Skin of body (tissue), 2 donors: ENCODE measurements around the gene CASKIN2. TPM values are rescaled to one million over a fixed set of nuclear protein-coding genes. Genes with fewer than 3 reads are reported as not detected.
A peak's percentile ranks its signal among the peaks of the same experiment; 100 is the strongest.
"Not testable (repeated sequence)": the region's sequence is repeated elsewhere in the genome, so short reads cannot be mapped to it uniquely, and the experiment has no call there.

Experiments used
- DNase-seq: peaks from one replicate; lab custom pipeline; 2025; lab: John Stamatoyannopoulos, UW
- total RNA-seq: library from RNA; depleted of rRNA; stranded (reverse); fragments of >200 nt; gene quantifications from one replicate; pipeline ENCODE4 v1.2.3, GENCODE V29; 2014

The CASKIN2 gene
- total RNA-seq, 1 donor from 2014 or later, result 7.1 TPM

GRCh38 chr17:75473246-75473645, 42.1 kb downstream of the CASKIN2 start:
- DNase-seq, result no peak

DNA sequence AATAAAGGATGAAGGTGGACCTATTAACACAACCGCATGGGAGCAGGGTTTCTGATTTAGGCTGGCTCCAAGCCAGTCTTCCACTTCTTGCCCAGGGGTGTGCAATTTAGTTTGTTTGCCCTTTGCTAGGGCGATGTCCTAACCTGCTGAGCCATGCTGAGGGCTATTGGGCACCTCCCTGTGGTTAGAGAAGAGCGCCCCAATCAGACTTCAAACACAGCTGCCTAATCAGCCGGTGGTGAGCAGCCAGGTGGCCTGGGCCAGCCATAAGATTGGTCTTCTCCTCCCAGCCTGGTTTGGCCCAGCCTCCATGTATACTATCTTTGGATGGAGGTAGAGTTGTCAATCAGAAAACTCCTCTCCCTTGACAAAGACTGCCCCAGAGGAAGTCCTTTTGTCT, 43.2 kb downstream of the CASKIN2 start:
- no peak for DNase-seq

DNA sequence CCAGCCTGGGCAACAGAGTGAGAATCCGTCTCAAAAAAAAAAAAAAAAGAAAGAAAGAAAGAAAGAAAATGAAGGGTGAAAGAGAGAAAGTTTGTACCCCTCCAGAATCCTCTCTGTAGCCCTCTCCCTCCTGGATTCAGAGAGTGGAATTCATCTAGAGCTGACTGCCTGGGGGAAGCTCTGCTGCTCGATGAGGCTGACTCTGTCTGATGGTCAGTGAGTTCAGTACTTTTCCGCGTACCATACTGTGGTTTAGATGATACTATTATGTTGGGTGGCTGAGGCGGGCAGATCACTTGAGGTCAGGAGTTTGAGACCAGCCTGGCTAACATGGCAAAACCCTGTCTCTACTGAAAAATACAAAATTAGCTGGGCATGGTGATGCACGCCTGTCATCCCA, 44.1 kb downstream of the CASKIN2 start:
- DNase-seq, result no peak

GRCh38 chr17:75468779-75469373, 46.5 kb downstream of the CASKIN2 start:
- no peak for DNase-seq

DNA sequence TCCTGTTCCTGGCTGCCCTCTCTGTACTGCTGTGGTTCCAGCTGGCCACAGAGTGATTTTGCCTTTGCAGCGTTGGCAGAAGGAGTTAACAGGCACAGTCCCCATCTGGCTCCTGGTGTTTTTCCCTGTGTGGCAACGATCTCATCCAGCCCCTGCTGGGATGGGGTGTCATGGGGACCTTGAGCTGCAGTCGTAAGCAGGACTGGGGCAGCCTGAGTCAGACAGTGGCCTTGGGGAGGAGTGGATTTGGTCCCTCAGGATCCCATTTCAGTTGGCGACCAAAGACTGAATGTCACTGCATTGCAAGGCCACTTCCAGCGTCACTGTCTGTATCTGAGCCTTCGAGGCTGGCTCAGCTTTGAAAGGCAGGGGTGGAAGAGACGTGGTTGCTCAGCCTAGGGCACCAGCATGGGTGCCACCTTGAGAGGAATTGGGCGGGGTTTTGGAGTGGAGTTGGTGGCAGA, 47.0 kb downstream of the CASKIN2 start:
- DNase-seq, result no peak

DNA sequence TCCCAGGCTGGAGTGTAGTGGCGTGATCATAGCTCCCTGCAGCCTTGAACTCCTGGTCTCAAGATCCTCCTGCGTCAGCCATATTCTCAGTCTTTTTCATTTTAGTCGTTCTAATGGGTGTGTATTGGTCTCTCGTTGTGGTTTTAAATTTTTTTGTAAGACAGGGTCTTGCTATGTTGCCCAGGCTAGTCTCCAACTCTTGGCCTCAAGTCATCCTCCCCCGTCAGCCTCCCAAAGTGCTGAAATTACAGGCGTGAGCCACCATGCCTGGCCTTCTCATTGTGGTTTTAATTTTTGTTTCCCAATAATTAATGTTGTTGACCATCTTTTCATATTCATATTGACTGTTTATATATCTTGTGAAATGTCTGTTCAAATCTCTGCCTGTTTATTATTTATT, 50.3 kb downstream of the CASKIN2 start:
- DNase-seq, result no peak

DNA sequence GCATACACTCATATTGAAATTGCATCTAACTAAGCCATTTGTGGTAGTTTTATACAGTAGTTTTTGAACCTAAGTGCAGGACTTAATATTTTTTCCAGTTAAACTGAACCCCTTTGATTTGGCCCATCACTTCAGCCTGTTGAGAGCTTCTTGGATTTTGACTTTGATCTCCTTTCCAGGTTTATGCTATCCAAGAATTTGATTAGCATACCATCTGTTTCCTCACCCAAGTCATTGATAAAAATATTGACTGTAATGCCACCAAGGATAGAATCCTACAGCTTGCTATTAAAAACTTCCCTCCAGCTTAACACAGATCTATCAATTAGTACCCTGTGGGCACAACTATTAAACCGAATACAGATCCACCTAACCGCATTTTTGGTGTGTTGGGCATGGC, 51.7 kb downstream of the CASKIN2 start:
- no peak for DNase-seq

GRCh38 chr17:75460295-75460694, 55.0 kb downstream of the CASKIN2 start:
- DNase-seq, result no peak

GRCh38 chr17:75459590-75460267, 55.6 kb downstream of the CASKIN2 start:
- no peak for DNase-seq

- no peak for DNase-seq
Observed at GRCh38 chr17:75459246-75459589, 56.1 kb downstream of the CASKIN2 start.

- no peak for DNase-seq
Observed at GRCh38 chr17:75457047-75457654, 58.2 kb downstream of the CASKIN2 start.

GRCh38 chr17:75456417-75457046, 58.8 kb downstream of the CASKIN2 start, which contains the start of gene TMEM94:
TMEM94 (plus strand) TSS chr17:75456635; CDS start chr17:75471906, 15,271 bp downstream.
- DNase-seq, result peak; percentile 98

- no peak for DNase-seq
Observed at GRCh38 chr17:75456039-75456416, 59.3 kb downstream of the CASKIN2 start.

DNA sequence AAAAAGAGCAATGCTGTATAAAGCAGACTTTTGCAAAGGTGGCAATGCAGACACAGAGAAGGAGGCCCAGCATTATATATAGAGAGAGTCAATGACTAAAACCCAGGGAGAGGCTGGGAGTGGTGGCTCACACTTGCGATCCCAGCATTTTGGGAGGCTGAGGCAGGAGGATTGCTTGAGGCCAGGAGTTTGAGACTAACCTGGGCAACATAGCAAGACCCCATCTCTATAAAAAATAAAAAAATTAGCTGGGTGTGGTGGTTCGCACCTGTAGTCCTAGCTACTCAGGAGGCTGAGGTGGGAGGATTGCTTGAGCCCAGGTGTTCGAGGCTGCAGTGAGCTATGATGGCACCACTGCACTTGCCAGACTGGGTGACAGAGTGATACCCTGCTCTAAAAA, 60.7 kb downstream of the CASKIN2 start:
- DNase-seq, result not testable (repeated sequence)

- DNase-seq, result no peak
Observed at GRCh38 chr17:75454193-75454592, 61.1 kb downstream of the CASKIN2 start.

DNA sequence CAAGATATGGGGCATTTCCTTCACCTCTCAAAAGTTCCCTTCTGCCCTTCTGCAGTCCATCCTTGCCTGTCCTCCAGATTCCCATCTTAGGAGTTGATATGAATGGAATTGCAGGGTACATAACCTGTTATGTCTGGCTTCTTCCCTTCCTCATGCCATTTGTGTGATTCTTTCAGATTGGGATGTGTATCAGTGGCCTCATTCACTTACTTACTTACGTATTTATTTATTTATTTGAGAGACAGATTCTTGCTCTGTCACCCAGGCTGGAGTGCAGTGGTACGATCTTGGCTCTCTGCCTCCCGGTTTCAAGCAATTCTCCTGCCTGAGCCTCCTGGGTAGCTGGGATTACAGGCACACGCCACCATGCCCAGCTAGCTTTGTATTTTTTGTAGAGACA, 65.1 kb downstream of the CASKIN2 start:
- no peak for DNase-seq

Other genes starting within 250 kb of the CASKIN2 start
- 7.4 TPM for gene MIF4GD, start 244.3 kb downstream of the CASKIN2 start, total RNA-seq
- gene SLC25A19, start 226.1 kb downstream of the CASKIN2 start, total RNA-seq, result 4.0 TPM
- gene GRB2, start 109.9 kb downstream of the CASKIN2 start, total RNA-seq, result 41.7 TPM
- 21.6 TPM for gene TMEM94, start 58.9 kb downstream of the CASKIN2 start, total RNA-seq
- 13.6 TPM for gene TSEN54, start 991 bp upstream of the CASKIN2 start, total RNA-seq
- gene LLGL2, start 10.2 kb upstream of the CASKIN2 start, total RNA-seq, result 17.8 TPM
- 117 TPM for gene MYO15B, start 72.3 kb upstream of the CASKIN2 start, total RNA-seq
- gene SMIM5, start 117.9 kb upstream of the CASKIN2 start, total RNA-seq, result 7.2 TPM
- 22.3 TPM for gene RECQL5, start 151.6 kb upstream of the CASKIN2 start, total RNA-seq
- gene SAP30BP, start 151.8 kb upstream of the CASKIN2 start, total RNA-seq, result 41.4 TPM
- gene ITGB4, start 205.9 kb upstream of the CASKIN2 start, total RNA-seq, result 31.4 TPM
- gene GALK1, start 249.7 kb upstream of the CASKIN2 start, total RNA-seq, result 19.1 TPM